IMR-90 (cell line): ENCODE data around the gene CDK14. TPM values are rescaled to one million over a fixed set of nuclear protein-coding genes. Genes with fewer than 3 reads are reported as not detected.
A peak's percentile ranks its signal among the peaks of the same experiment; 100 is the strongest.

Experiments used
- ATAC-seq: fragments of 200-7000 bp; cut with Tn5 transposase; 2 replicates; pipeline ENCODE4 v1.9.1; 2020; ENCODE audit warnings: low read depth, mild to moderate bottlenecking, moderate library complexity
- BruUV-seq: library from RNA; stranded (reverse); fragments of 400-500 nt; replicated peaks from 2 replicates; lab custom pipeline; 2021; lab: Mats Ljungman, UMichigan
- CTCF ChIA-PET: fragments of 300-600 bp; formaldehyde crosslinking; extraction: SDS; loops from one replicate; lab custom pipeline; 2021; ENCODE audit warnings: antibody characterized with exemption; lab: Yijun Ruan, JAX
- POLR2A ChIA-PET: fragments of 300-600 bp; sonication (Branson Sonifier 250); formaldehyde crosslinking; loops from one replicate; lab custom pipeline; 2022; ENCODE audit warnings: antibody characterized with exemption; ENCODE audit not compliant: unreplicated experiment; lab: Charles Lee
- DNase-seq: peaks from one replicate; pipeline ENCODE4 v3.0.0; 2013
- H2AFZ ChIP-seq: replicated peaks from 2 replicates; pipeline ENCODE3; 2013; ENCODE audit warnings: low read length, mild to moderate bottlenecking; ENCODE audit not compliant: poor library complexity
- H2AK5ac ChIP-seq: 2 replicates; pipeline ENCODE4 v1.6.1; 2013; ENCODE audit warnings: low read depth, low read length, inconsistent platforms
- H2AK9ac ChIP-seq: replicated peaks from 2 replicates; pipeline ENCODE3; 2013; ENCODE audit warnings: mild to moderate bottlenecking, low read depth, low read length, moderate library complexity; ENCODE audit not compliant: poor library complexity
- H2BK120ac ChIP-seq: 2 replicates; pipeline ENCODE4 v1.6.1; 2013; ENCODE audit warnings: low read depth, low read length, inconsistent platforms
- H2BK15ac ChIP-seq: 3 replicates; pipeline ENCODE4 v1.6.1; 2013; ENCODE audit warnings: low read depth, low read length, inconsistent platforms
- H2BK20ac ChIP-seq: 2 replicates; pipeline ENCODE4 v1.6.1; 2013; ENCODE audit warnings: low read depth, mild to moderate bottlenecking, inconsistent platforms, low read length, moderate library complexity
- H2BK5ac ChIP-seq: 2 replicates; pipeline ENCODE4 v1.6.1; 2013; ENCODE audit warnings: mild to moderate bottlenecking, low read depth, low read length, inconsistent platforms; ENCODE audit not compliant: poor library complexity, severe bottlenecking
- H3K14ac ChIP-seq: replicated peaks from 2 replicates; pipeline ENCODE4 v1.6.1; 2013; ENCODE audit warnings: low read depth, low read length, inconsistent platforms
- H3K18ac ChIP-seq: 2 replicates; pipeline ENCODE4 v1.6.1; 2013; ENCODE audit warnings: low read depth, low read length, control low read depth
- H3K23ac ChIP-seq: 2 replicates; pipeline ENCODE4 v1.6.1; 2013; ENCODE audit warnings: low read depth, low read length, inconsistent platforms
- H3K27ac ChIP-seq: 2 replicates; pipeline ENCODE4 v1.5.1; 2013; ENCODE audit warnings: mild to moderate bottlenecking, control low read depth, low read length; ENCODE audit not compliant: insufficient read depth
- H3K27me3 ChIP-seq: 2 replicates; pipeline ENCODE4 v1.6.1; 2013; ENCODE audit warnings: low read length; ENCODE audit not compliant: control insufficient read depth, insufficient read depth
- H3K36me3 ChIP-seq: 2 replicates; pipeline ENCODE4 v1.6.1; 2013; ENCODE audit warnings: low read length, mixed read lengths; ENCODE audit not compliant: control insufficient read depth, insufficient read depth
- H3K4ac ChIP-seq: 2 replicates; pipeline ENCODE4 v1.6.1; 2013; ENCODE audit warnings: low read depth, low read length, inconsistent platforms
- H3K4me1 ChIP-seq: 2 replicates; pipeline ENCODE4 v1.6.1; 2013; ENCODE audit warnings: low read length, mixed read lengths; ENCODE audit not compliant: control insufficient read depth, insufficient read depth
- H3K4me2 ChIP-seq: 2 replicates; pipeline ENCODE4 v1.6.1; 2013; ENCODE audit warnings: low read depth, mild to moderate bottlenecking, control low read depth, low read length, moderate library complexity
- H3K4me3 ChIP-seq: 2 replicates; pipeline ENCODE4 v1.5.1; 2013; ENCODE audit warnings: low read depth, mild to moderate bottlenecking, control low read depth, low read length, moderate library complexity; ENCODE audit not compliant: insufficient read depth
- H3K56ac ChIP-seq: 2 replicates; pipeline ENCODE4 v1.6.1; 2013; ENCODE audit warnings: low read length, inconsistent platforms; ENCODE audit not compliant: insufficient read depth; ENCODE audit errors: extremely low read depth
- H3K79me1 ChIP-seq, 2 experiments: 2 replicates each; pipeline ENCODE4 v1.6.1; 2013; ENCODE audit warnings: low read length in 2 of 2, inconsistent platforms in 1 of 2, low read depth in 1 of 2
- H3K9ac ChIP-seq: 2 replicates; pipeline ENCODE4 v1.6.1; 2013; ENCODE audit warnings: low read depth, low read length, control low read depth
- H3K9me1 ChIP-seq: 2 replicates; pipeline ENCODE4 v1.6.1; 2013; ENCODE audit warnings: low read length, inconsistent platforms; ENCODE audit not compliant: insufficient read depth
- H3K9me3 ChIP-seq: 2 replicates; pipeline ENCODE4 v1.6.1; 2013; ENCODE audit warnings: low read length; ENCODE audit not compliant: control insufficient read depth, insufficient read depth
- H4K20me1 ChIP-seq: 2 replicates; pipeline ENCODE4 v1.6.1; 2013; ENCODE audit warnings: low read length, inconsistent platforms; ENCODE audit not compliant: insufficient read depth
- H4K5ac ChIP-seq: 2 replicates; pipeline ENCODE4 v1.6.1; 2013; ENCODE audit warnings: mild to moderate bottlenecking, low read depth, low read length, control low read depth
- H4K8ac ChIP-seq, 2 experiments: 2 replicates each; pipeline ENCODE4 v1.6.1; 2013; ENCODE audit warnings: low read depth in 2 of 2, low read length in 2 of 2, control low read depth in 1 of 2, inconsistent platforms in 1 of 2
- H4K91ac ChIP-seq: 2 replicates; pipeline ENCODE4 v1.6.1; 2013; ENCODE audit warnings: low read depth, low read length, inconsistent platforms; ENCODE audit not compliant: insufficient read depth
- BHLHE40 ChIP-seq: fragments of 150-350 bp; IDR thresholded peaks from 2 replicates; pipeline ENCODE4 v1.6.1; 2016; ENCODE audit warnings: mild to moderate bottlenecking, low read depth, low read length
- FOS ChIP-seq: fragments of 150-350 bp; IDR thresholded peaks from 2 replicates; pipeline ENCODE4 v1.6.1; 2016; ENCODE audit warnings: low read depth, low read length
- MAFK ChIP-seq: IDR thresholded peaks from 2 replicates; pipeline ENCODE4 v1.6.1; 2012; ENCODE audit warnings: low read depth, low read length, improper control_type of control experiment
- MAZ ChIP-seq: IDR thresholded peaks from 2 replicates; pipeline ENCODE4 v1.6.1; 2012; ENCODE audit warnings: low read depth, mild to moderate bottlenecking, low read length, improper control_type of control experiment, moderate library complexity, borderline replicate concordance
- MXI1 ChIP-seq: IDR thresholded peaks from 2 replicates; pipeline ENCODE4 v1.6.1; 2012; ENCODE audit warnings: low read depth, mild to moderate bottlenecking, low read length, moderate library complexity, borderline replicate concordance
- POLR2A ChIP-seq: IDR thresholded peaks from 2 replicates; pipeline ENCODE4 v1.6.1; 2012; ENCODE audit warnings: mild to moderate bottlenecking, low read depth, low read length
- RAD21 ChIP-seq: IDR thresholded peaks from 2 replicates; pipeline ENCODE4 v1.6.1; 2012; ENCODE audit warnings: low read length, improper control_type of control experiment
- RCOR1 ChIP-seq: IDR thresholded peaks from 2 replicates; pipeline ENCODE4 v1.6.1; 2012; ENCODE audit warnings: mild to moderate bottlenecking, low read length, improper control_type of control experiment; ENCODE audit not compliant: insufficient replicate concordance
- WGBS, 2 experiments: methylation state at CpG; one replicate each; pipeline versions ENCODE4 v1.1.5 to v1.1.7; 2013; ENCODE audit warnings: missing lambda C conversion rate in 2 of 2; ENCODE audit not compliant: insufficient read length in 1 of 2; ENCODE audit errors: extremely low coverage in 2 of 2; 5-methylcytosine and 5-hydroxymethylcytosine counted together
- dilution Hi-C: fragments of 300-500 bp; cut with HindIII; formaldehyde crosslinking; loops from one replicate; pipeline ENCODE4 v1.14.3; 2018; ENCODE audit warnings: low sequenced_read_pairs; ENCODE audit not compliant: unreplicated experiment
- in situ Hi-C: fragments of 300-500 bp; cut with MboI; formaldehyde crosslinking; loops from 3 replicates; pipeline ENCODE4 v1.14.3; 2019; ENCODE audit warnings: low sequenced_read_pairs, inconsistent platforms, mixed read lengths
- intact Hi-C: fragments of 100-400 bp; cut with micrococcal nuclease; formaldehyde crosslinking; loops from 2 replicates; pipeline ENCODE4 v1.10.0; 2022
- polyA plus RNA-seq, 3 experiments: library from polyadenylated mRNA; depleted of rRNA; stranded (reverse); fragments of >200 nt; gene quantifications; 2 replicates each; pipeline ENCODE4 v1.2.3, GENCODE V29; 2012; ENCODE audit warnings: low replicate concordance in 1 of 3
- total RNA-seq: library from RNA; depleted of rRNA; stranded (reverse); fragments of >200 nt; gene quantifications from 2 replicates; pipeline ENCODE4 v1.2.3, GENCODE V29; 2012
- TF ChIP-seq, protein P1 (sequence below): fragments of 150-350 bp; IDR thresholded peaks from 2 replicates; pipeline ENCODE4 v1.6.1; 2016; ENCODE audit warnings: low read depth, mild to moderate bottlenecking, low read length, moderate library complexity, borderline replicate concordance

Gene CDK14
- total and polyA plus RNA-seq, 2 of the 4 experiments (the other 2 are of a cell fraction), result 10.1 to 29.6 TPM

DNA sequence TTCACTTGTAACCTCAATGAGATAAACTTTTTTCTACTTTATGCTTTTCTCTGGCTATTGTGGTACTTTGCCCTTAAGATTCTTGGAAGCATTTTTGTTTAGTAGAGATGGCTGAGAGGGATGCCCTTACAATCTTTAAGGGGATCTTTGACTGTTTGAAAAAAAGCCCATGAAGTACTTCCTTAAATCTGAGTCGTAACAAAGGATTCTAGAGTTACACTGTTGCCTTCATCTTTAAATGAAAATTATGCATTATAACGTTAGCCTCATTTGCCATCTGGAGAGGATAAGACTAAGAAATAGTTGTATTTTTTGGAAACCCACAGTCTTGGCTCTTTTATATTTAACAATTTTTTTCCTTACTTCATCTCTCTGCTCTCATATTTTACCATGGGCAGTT, 630.3 kb downstream of the CDK14 start:
- Histone ChIP-seq H3K14ac (no peak overlapping the region), H4K91ac (no peak overlapping the region), H4K8ac (no peak overlapping the region), H3K9me1 (peaks cover 3% of the 10 kb centered on the region; the same call in 1 of the 2 replicates), H3K4ac (no peak overlapping the region), H3K27me3 (no peaks in the 10 kb centered on the region), H4K20me1 (no peaks in the 10 kb centered on the region; the same call in 1 of the 2 replicates), H2BK5ac (no peak overlapping the region), H2AK5ac (no peak overlapping the region), H4K5ac (no peak overlapping the region), H3K79me1 (no peaks in the 10 kb centered on the region), H2AK9ac (no peak overlapping the region), H3K4me3 (no peak overlapping the region), H2BK120ac (no peak overlapping the region), H2BK15ac (peak overlapping the region; percentile 32; the same call in 1 of the 3 replicates), H3K56ac (no peak overlapping the region), H3K27ac (no peak overlapping the region), H3K9me3 (peaks cover 4% of the 10 kb centered on the region; the same call in 1 of the 2 replicates), H3K36me3 (no peaks in the 10 kb centered on the region), H3K23ac (no peak overlapping the region), H2AFZ (no peak overlapping the region), H3K4me2 (no peak overlapping the region), H3K18ac (no peak overlapping the region), H2BK20ac (0 out of 2 replicates have a peak overlapping the region, but pooled peaks have one; percentile 14), H3K9ac (no peak overlapping the region), H3K4me1 (peaks cover 8% of the 10 kb centered on the region)
- dilution Hi-C loops, result no loop called here
- DNase-seq (peak; percentile 25), ATAC-seq (no peak)
- no CpG with 5 or more reads among the region's 2 CpGs for WGBS, 2 experiments
- ChIA-PET POLR2A (no interaction called here), CTCF (no interaction called here)
- intact Hi-C loops, result no loop called here
- no TSS peak for BruUV-seq
- TF ChIP-seq MAFK (no peak), RAD21 (no peak), BHLHE40 (no peak), POLR2A (no peak), MXI1 (no peak), FOS (no peak), MAZ (no peak), RCOR1 (no peak)
- TF ChIP-seq, protein P1, sequence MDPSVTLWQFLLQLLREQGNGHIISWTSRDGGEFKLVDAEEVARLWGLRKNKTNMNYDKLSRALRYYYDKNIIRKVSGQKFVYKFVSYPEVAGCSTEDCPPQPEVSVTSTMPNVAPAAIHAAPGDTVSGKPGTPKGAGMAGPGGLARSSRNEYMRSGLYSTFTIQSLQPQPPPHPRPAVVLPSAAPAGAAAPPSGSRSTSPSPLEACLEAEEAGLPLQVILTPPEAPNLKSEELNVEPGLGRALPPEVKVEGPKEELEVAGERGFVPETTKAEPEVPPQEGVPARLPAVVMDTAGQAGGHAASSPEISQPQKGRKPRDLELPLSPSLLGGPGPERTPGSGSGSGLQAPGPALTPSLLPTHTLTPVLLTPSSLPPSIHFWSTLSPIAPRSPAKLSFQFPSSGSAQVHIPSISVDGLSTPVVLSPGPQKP, result no peak
- in situ Hi-C loops, result no loop called here
